ENCODE data around the gene OR51L1. TPM values are rescaled to one million over a fixed set of nuclear protein-coding genes. Genes with fewer than 3 reads are reported as not detected.

OR51L1 gene
- total and polyA plus RNA-seq, 7 donors, result not detected

DNA sequence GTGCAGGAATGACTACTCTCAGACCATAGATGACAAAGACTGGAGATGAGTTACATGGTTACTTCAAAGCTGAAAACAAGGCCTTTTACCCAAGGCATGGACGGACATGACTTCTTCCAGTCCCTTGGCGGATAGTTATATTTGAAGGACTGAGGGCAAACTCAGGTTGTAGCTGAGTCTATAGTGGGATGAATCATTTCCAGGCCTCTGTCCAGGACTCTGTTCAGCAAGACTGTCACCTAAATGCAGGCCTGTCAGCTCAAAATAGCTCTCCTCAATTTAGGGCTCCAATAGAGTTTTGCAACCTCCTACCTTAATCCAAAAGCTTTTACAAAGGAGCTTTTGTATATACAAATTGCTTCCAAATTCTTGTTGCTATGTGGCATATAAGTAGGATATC lies 27.3 kb downstream of the OR51L1 start:
- Histone ChIP-seq H3K27me3 (no peaks in the 10 kb centered on the region), H3K4me3 (no peak overlapping the region), H3K36me3 (no peaks in the 10 kb centered on the region), H3K9me3 (peaks cover 0 to 10% (median 4%) of the 10 kb centered on the region in 4 donors), H3K27ac (no peak overlapping the region), H3K4me1 (no peaks in the 10 kb centered on the region)
- no peak for DNase-seq
- WGBS, 2 donors, result 92 to 99% methylated on average over 2 of the region's 2 CpGs
- intact Hi-C loops (cut with DNase I), result no loop called here
- TF ChIP-seq POLR2A (IDR thresholded peaks at IDR 0.05), result no peak
- TF ChIP-seq EP300 (IDR thresholded peaks at IDR 0.05), result no peak
- TF ChIP-seq POLR2AphosphoS5 (IDR thresholded peaks at IDR 0.05), result no peak
- no peak for TF ChIP-seq CTCF (IDR thresholded peaks at IDR 0.05)

DNA sequence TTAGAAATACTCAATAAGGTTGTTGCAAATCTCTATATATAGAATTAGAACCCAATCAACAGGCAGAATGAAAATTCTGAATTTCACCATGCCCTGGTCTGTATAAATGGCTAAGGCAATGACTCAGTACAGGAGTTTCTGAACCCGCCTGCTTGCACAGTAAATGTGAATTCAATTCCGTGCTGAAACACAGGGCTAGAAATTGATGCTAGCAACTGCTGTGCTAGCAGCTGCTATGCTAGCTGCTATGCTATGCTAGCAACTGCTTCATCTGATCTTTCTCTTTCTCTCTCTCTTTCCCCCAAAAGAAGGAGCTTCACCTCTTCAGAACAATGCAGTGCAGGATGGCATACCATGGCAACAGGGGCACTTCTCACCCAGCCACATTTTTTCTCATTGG lies 42.0 kb downstream of the OR51L1 start:
- Histone ChIP-seq H3K27me3 (no peaks in the 10 kb centered on the region), H3K27ac (no peak overlapping the region), H3K4me3 (no peak overlapping the region), H3K4me1 (no peaks in the 10 kb centered on the region), H3K36me3 (no peaks in the 10 kb centered on the region), H3K9me3 (no peaks in the 10 kb centered on the region)
- no peak for DNase-seq
- intact Hi-C loops (cut with DNase I), result no loop called here
- WGBS, 2 donors, result 74 to 83% methylated on average over 2 of the region's 2 CpGs
- TF ChIP-seq POLR2AphosphoS5 (IDR thresholded peaks at IDR 0.05), result no peak
- no peak for TF ChIP-seq EP300 (IDR thresholded peaks at IDR 0.05)
- TF ChIP-seq CTCF (IDR thresholded peaks at IDR 0.05), result no peak
- no peak for TF ChIP-seq POLR2A (IDR thresholded peaks at IDR 0.05)

DNA sequence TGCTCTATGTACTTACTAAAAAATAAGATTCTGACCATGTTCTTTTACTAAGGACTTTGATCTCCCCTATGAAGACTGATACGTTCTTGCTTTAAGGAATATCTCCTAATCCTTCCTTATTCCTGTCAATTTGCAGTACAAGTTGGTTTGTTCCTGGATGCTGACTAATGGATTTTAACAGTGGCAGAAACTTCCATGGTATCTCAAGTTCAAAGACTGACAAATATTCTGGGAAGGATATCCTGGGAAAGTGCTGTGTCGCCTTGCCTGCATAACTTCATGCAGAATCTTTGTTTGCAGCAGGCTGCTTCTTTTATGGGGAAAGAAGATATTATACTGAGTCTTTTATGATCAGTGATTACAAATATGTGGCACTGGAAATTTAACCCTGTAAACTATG lies 43.3 kb downstream of the OR51L1 start:
- Histone ChIP-seq H3K27ac (no peak overlapping the region), H3K9me3 (no peaks in the 10 kb centered on the region), H3K4me3 (no peak overlapping the region), H3K36me3 (no peaks in the 10 kb centered on the region), H3K4me1 (no peaks in the 10 kb centered on the region), H3K27me3 (no peaks in the 10 kb centered on the region)
- 26 to 67% methylated on average over 2 of the region's 2 CpGs for WGBS, 2 donors
- intact Hi-C loops (cut with DNase I), result no loop called here
- TF ChIP-seq POLR2A (IDR thresholded peaks at IDR 0.05) (no peak), POLR2AphosphoS5 (IDR thresholded peaks at IDR 0.05) (no peak), CTCF (IDR thresholded peaks at IDR 0.05) (no peak), EP300 (IDR thresholded peaks at IDR 0.05) (no peak)
- DNase-seq, result no peak

DNA sequence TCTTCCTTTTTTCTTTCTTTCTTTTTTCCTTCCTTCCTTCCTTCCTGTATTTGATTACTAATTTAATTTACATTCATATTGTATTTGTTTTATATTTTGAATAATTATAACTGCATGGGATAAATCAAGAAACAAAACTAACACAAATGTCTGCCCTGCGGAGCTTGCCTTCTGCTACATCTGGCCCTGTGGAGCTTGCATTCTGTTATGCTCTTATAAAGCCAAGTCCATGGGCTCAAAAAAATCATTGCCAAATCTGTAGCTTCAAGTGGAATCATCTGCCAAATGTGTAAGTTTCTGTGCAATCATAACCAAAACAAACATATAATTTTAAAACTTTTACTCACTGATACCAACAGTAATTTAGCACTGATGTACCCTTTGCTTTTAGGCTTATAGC lies 43.7 kb downstream of the OR51L1 start:
- intact Hi-C loops (cut with DNase I), result no loop called here
- H3K4me1 ChIP-seq, result no peaks in the 10 kb centered on the region
- TF ChIP-seq POLR2A (IDR thresholded peaks at IDR 0.05), result no peak
- no peak for TF ChIP-seq EP300 (IDR thresholded peaks at IDR 0.05)
- H3K9me3 ChIP-seq, result no peaks in the 10 kb centered on the region
- H3K36me3 ChIP-seq, result no peaks in the 10 kb centered on the region
- no peak overlapping the region for H3K4me3 ChIP-seq
- 88 to 96% methylated on average over 1 of the region's 1 CpG for WGBS, 2 donors
- no peaks in the 10 kb centered on the region for H3K27me3 ChIP-seq
- no peak for DNase-seq
- H3K27ac ChIP-seq, result no peak overlapping the region

DNA sequence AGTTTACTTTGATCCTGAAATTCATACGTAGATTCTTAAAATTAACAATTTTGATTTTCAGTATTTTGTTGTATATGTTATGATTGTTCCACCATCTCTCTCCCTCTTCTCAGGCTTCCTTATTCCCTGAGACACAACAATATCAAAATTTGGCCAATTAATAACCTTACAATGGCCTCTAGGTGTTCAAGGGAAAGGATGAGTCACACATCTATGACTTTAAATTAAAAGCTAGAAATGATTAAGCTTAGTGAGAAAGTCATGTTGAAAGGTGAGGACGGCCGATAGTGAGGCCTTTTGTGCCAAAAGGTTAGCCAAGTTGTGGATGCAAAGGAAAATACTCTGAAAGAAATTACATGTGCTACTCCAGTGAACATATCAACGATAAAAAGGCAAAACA lies 46.2 kb downstream of the OR51L1 start:
- H3K27ac ChIP-seq, result no peak overlapping the region
- H3K27me3 ChIP-seq, result no peaks in the 10 kb centered on the region
- H3K4me1 ChIP-seq, result no peaks in the 10 kb centered on the region
- WGBS, 2 donors, result 48 to 84% methylated on average over 4 of the region's 4 CpGs
- H3K4me3 ChIP-seq, result no peak overlapping the region
- H3K9me3 ChIP-seq, result no peaks in the 10 kb centered on the region
- H3K36me3 ChIP-seq, result no peaks in the 10 kb centered on the region
- no peak for DNase-seq
- TF ChIP-seq CTCF (IDR thresholded peaks at IDR 0.05) (no peak), POLR2A (IDR thresholded peaks at IDR 0.05) (no peak), EP300 (IDR thresholded peaks at IDR 0.05) (no peak), POLR2AphosphoS5 (IDR thresholded peaks at IDR 0.05) (no peak)
- intact Hi-C loops (cut with DNase I), result no loop called here

All from sigmoid colon (tissue), 7 donors.